ENCODE results near the gene RBM41.

GRCh38 chrX:107135049-107135964, 16.7 kb upstream of the RBM41 start:
- TF ChIP-seq ZNF362 (tag by site-specific recombination; IDR thresholded peaks at IDR 0.05) (no peak), ZNF501 (tag by site-specific recombination; IDR thresholded peaks at IDR 0.05) (no peak), CTCF (tag by site-specific recombination; IDR thresholded peaks at IDR 0.05) (no peak)

All from HEK293 (cell line).